Middle frontal gyrus (tissue), 1 donor: ENCODE results near the gene ANO4.
"Not testable (repeated sequence)": the region's sequence is repeated elsewhere in the genome, so short reads cannot be mapped to it uniquely, and the experiment has no call there.

Experiments
- DNase-seq: peaks from one replicate; pipeline ENCODE4 v3.0.0-alpha.2; 2015; ENCODE audit warnings: low spot score; ENCODE audit errors: extremely low spot score

The ANO4 gene

GRCh38 chr12:100987552-100988521 lies 193.3 kb downstream of the ANO4 start:
- DNase-seq, result no peak

- not testable (repeated sequence) for DNase-seq
Measured at GRCh38 chr12:100989509-100989908, 194.9 kb downstream of the ANO4 start.

- DNase-seq, result no peak
Measured at GRCh38 chr12:100991102-100991501, 196.5 kb downstream of the ANO4 start.

- no peak for DNase-seq
Measured at GRCh38 chr12:100992194-100992593, 197.6 kb downstream of the ANO4 start.

DNA sequence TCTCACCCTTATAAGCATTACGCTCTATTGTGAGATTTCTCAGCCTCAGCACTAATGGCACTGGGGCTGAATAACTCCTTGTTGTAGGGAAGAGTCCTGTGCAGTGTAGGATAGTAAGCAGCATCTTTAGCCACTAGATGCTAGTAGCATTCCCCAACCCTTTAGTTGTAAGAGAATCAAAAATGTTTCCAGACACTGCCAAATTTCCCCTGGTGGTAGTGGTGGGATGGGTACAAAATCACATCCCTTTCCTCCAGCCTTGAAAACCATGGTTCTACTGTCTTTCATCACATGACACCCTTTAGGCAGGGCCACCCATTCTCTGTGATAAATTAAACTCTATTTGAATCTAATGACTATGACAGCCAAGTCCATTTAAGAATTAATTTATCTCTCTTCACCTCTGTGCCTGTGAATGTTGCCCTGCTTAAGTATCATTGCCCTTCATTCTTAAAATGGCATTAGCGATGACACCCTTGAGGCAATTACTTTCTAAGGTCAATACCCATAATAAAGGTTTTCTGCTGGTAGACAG lies 199.4 kb downstream of the ANO4 start:
- DNase-seq, result no peak

DNA sequence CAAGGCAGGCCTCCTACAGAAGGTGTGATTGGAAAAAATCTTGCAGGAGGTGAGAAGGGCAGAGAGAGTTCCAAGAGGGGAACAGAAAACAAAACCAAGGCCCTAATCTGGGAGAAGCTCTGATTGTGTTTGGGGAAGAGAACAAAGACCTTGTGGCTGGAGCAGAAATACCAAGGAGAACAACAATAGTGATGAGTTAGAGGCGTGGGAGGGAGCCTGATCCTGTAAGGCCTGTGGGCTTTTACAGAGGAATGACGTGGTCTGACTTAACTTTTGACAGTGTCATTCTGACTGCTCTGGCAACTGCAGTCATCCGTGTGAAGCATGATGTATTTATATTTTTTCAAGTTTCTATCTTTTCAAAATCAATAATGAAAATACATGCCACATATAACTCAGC lies 200.6 kb downstream of the ANO4 start:
- DNase-seq, result no peak

DNA sequence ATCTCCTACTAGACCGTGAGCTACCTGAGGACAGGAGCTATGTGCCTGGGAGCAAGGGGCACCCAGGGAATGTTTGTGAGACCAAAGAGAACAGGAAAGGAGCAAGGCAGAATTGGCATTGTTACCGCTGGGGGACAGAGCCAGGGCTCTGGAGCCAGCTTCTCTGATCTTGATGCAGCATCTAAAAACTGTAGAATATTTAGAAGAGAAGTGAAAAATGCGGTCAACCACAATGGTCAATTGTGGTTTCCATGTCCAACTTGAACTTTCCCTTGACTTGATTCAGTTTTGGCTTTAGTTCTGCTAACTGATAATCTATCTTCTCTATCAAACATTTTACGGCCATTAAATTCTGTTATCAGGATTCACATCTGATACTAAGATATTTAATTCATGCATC lies 201.2 kb downstream of the ANO4 start:
- no peak for DNase-seq

- no peak for DNase-seq
Measured at GRCh38 chr12:101001669-101002068, 207.1 kb downstream of the ANO4 start.

- no peak for DNase-seq
Measured at GRCh38 chr12:101002696-101003419, 208.3 kb downstream of the ANO4 start.

GRCh38 chr12:101004898-101005297 lies 210.3 kb downstream of the ANO4 start:
- DNase-seq, result no peak

- DNase-seq, result no peak
Measured at GRCh38 chr12:101009274-101009673, 214.7 kb downstream of the ANO4 start.

DNA sequence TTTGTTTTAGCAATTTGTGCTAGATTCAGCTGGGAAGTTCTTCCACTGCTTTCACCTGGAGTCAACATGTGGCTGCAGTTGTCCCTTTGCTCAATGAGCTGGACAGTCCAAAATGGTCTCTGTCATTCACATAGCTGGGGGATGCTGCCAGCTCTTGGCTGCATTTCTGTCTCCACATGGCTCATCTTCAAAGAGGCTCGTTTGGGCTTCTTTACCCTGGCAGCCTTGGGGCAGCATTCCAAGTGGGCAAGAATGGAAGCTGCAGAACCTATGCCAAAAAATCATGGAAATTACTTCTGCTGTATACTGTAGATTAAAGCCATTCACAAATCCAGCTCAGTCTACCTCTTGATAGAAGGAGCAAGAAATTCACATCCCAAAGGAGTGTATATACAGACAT lies 216.3 kb downstream of the ANO4 start:
- DNase-seq, result no peak

- DNase-seq, result no peak
Measured at GRCh38 chr12:101013993-101014392, 219.4 kb downstream of the ANO4 start.

GRCh38 chr12:101015044-101015443 lies 220.5 kb downstream of the ANO4 start:
- no peak for DNase-seq

GRCh38 chr12:101018540-101018939 lies 224.0 kb downstream of the ANO4 start:
- DNase-seq, result no peak

DNA sequence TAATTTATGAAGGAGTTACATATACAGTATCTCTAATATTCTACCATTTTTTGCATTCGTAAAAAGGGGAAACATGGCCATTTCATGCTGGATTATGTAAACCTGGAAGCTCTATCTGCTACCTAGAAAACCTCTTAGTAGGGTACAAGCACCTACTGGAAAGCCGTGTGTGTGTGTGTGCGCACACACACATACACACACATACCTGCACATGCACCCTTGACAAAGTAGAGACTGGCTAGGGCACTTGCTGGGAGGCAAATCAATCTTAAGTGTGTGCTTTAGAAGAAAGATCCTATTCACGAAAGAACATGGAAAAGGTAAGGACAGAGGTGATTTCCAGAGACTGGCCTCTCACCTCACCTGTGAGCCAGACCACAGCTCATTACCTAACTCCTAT lies 224.6 kb downstream of the ANO4 start:
- DNase-seq, result no peak

- no peak for DNase-seq
Measured at GRCh38 chr12:101019667-101020066, 225.1 kb downstream of the ANO4 start.

DNA sequence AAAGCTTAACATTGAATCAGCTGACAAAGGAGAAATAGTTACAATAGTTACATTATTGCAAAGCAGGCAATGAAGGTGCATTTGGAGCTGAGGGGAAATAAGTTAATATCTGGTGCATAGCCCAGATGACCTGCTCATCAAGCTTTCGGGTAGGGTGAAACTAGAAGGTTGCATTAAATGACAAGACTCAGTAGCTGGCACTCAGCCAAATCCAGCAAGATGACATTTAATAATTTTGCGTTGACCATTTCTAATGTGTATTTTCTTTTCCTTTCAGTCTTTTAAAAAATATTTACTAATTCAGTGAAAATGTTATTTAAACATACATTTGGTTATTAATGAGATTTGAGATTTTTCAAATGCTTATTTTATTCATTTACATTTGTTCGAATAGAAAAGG lies 226.9 kb downstream of the ANO4 start:
- no peak for DNase-seq

- DNase-seq, result no peak
Measured at GRCh38 chr12:101021911-101022388, 227.4 kb downstream of the ANO4 start.

DNA sequence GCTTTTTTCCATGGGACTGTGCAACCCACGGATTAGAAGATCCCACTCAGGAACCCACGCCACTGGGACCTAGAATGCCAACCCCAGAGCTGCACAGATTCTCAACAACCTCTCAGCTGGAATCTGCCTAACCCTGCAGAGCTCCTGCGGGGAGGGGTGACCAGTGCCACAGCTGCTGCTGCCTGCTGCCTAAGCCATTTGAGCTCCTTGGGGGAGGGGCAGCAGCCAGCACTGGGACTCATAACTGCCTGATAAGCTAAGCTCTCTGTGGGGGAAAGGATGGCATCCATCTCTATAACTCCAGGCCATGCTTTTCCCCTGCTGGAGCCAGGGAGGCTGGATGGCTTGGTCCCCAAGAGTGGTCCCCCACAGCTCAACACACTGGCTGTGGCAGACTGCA lies 232.6 kb downstream of the ANO4 start:
- DNase-seq, result no peak

- DNase-seq, result no peak
Measured at GRCh38 chr12:101027816-101028215, 233.2 kb downstream of the ANO4 start.

DNA sequence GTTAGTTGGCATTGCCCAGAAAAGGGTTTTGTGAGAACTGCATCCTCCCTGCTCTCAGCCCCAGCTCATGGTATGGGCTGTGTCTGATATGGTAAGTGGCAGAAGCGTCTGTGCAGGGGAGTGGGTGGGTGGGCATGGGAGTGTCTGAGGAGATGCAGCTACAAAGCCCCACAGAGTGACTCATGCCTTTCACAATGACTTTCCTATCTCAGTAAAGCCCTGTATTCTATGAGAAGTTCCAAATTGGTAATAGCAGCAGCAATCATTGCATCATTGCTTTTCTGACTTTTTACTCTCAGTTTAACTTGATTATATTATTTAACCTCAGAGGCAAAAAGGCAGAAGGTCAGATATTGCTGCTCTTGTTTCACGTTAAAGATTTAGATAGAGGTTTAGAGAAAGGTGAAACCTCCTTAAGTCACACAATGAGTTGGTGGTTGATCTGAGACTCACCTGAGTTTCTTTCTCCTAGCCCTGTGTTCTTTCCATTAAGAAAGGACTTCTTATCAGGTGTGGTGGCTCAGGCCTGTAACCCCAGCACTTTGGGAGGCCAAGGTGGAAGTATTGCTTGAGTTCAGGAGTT lies 243.8 kb downstream of the ANO4 start:
- no peak for DNase-seq
